HEK293 (cell line): Measurements from ENCODE around the gene CSMD2.

ENCODE experiments used
- CTCF ChIA-PET: fragments of 350-600 bp; formaldehyde crosslinking; extraction: SDS; loops from one replicate; lab custom pipeline; 2021; ENCODE audit warnings: antibody characterized with exemption; lab: Yijun Ruan, JAX
- POLR2A ChIA-PET: fragments of 300-600 bp; formaldehyde crosslinking; extraction: SDS; loops from one replicate; lab custom pipeline; 2020; ENCODE audit warnings: antibody characterized with exemption, inconsistent platforms; lab: Yijun Ruan, JAX
- H3K27ac ChIP-seq: fragments of 200-500 bp; sonication (Bioruptor generic); 2 replicates; pipeline ENCODE4 v1.5.1; 2014; ENCODE audit warnings: low read depth, low read length, control low read depth, inconsistent platforms; ENCODE audit errors: extremely low read depth
- H3K36me3 ChIP-seq, 2 experiments: fragments of 200-500 bp in 1 of 2; sonication (Bioruptor generic) in 1 of 2; 1 replicate in 1 of 2; 2 replicates in 1 of 2; pipeline ENCODE4 v1.5.1; 2014 to 2017; ENCODE audit warnings: inconsistent platforms in 2 of 2, low read length in 2 of 2; ENCODE audit not compliant: control insufficient read depth in 2 of 2, insufficient read depth in 1 of 2
- H3K4me1 ChIP-seq: fragments of 200-500 bp; sonication (Bioruptor generic); 2 replicates; pipeline ENCODE4 v1.5.1; 2014; ENCODE audit warnings: mild to moderate bottlenecking, low read length, inconsistent platforms; ENCODE audit not compliant: control insufficient read depth, insufficient read depth
- H3K4me3 ChIP-seq: 2 replicates; pipeline ENCODE4 v1.5.1; 2011; ENCODE audit warnings: low read depth, mild to moderate bottlenecking, control low read depth, low read length, moderate library complexity
- H3K9me3 ChIP-seq: fragments of 200-500 bp; sonication (Bioruptor generic); 2 replicates; pipeline ENCODE4 v1.5.1; 2014; ENCODE audit warnings: low read depth, low read length, inconsistent platforms; ENCODE audit not compliant: control insufficient read depth, insufficient read depth
- BCL11A ChIP-seq: fragments of 450-650 bp; formaldehyde crosslinking; IDR thresholded peaks from 2 replicates; pipeline ENCODE4 v1.5.1; 2016; ENCODE audit warnings: low read depth, missing biosample characterization, missing genetic modification characterization
- BCL11B ChIP-seq: fragments of 450-650 bp; formaldehyde crosslinking; IDR thresholded peaks from 2 replicates; pipeline ENCODE4 v1.5.1; 2016; ENCODE audit warnings: low read depth, missing biosample characterization, missing genetic modification characterization
- PRDM1 ChIP-seq: fragments of 450-650 bp; formaldehyde crosslinking; IDR thresholded peaks from 2 replicates; pipeline ENCODE4; 2016; ENCODE audit warnings: missing biosample characterization, missing genetic modification characterization
- RBAK ChIP-seq: fragments of 450-650 bp; formaldehyde crosslinking; IDR thresholded peaks from 2 replicates; pipeline ENCODE4 v1.5.1; 2016; ENCODE audit warnings: missing biosample characterization, missing genetic modification characterization
- SCRT1 ChIP-seq: fragments of 450-650 bp; formaldehyde crosslinking; IDR thresholded peaks from 2 replicates; pipeline ENCODE4 v1.5.1; 2016; ENCODE audit warnings: missing biosample characterization, missing genetic modification characterization, borderline replicate concordance
- SETDB1 ChIP-seq: IDR thresholded peaks from one replicate; pipeline ENCODE4 v1.6.1; 2017; ENCODE audit warnings: mild to moderate bottlenecking, low read length, moderate library complexity, mixed read lengths; ENCODE audit not compliant: insufficient read length
- TCF7L2 ChIP-seq: IDR thresholded peaks from 2 replicates; pipeline ENCODE4 v1.6.1; 2011; ENCODE audit warnings: low read depth, mild to moderate bottlenecking, inconsistent platforms, low read length, moderate library complexity, borderline replicate concordance
- ZFP3 ChIP-seq: fragments of 450-650 bp; formaldehyde crosslinking; IDR thresholded peaks from 2 replicates; pipeline ENCODE4 v1.5.1; 2016; ENCODE audit warnings: low read depth, missing biosample characterization, missing genetic modification characterization
- ZNF121 ChIP-seq: fragments of 450-650 bp; formaldehyde crosslinking; IDR thresholded peaks from 2 replicates; pipeline ENCODE4 v1.5.1; 2016; ENCODE audit warnings: missing biosample characterization, missing genetic modification characterization
- ZNF146 ChIP-seq: fragments of 450-650 bp; formaldehyde crosslinking; IDR thresholded peaks from 2 replicates; pipeline ENCODE4 v1.5.1; 2016; ENCODE audit warnings: missing biosample characterization, missing genetic modification characterization
- ZNF223 ChIP-seq: fragments of 450-650 bp; formaldehyde crosslinking; IDR thresholded peaks from 2 replicates; pipeline ENCODE4 v1.5.1; 2016; ENCODE audit warnings: missing biosample characterization, missing genetic modification characterization
- ZNF292 ChIP-seq: fragments of 450-650 bp; formaldehyde crosslinking; IDR thresholded peaks from 2 replicates; pipeline ENCODE4 v1.5.1; 2016; ENCODE audit warnings: low read depth, missing biosample characterization, missing genetic modification characterization, borderline replicate concordance
- ZNF302 ChIP-seq: fragments of 450-650 bp; formaldehyde crosslinking; IDR thresholded peaks from 2 replicates; pipeline ENCODE4 v1.5.1; 2016; ENCODE audit warnings: missing biosample characterization, missing genetic modification characterization, low read depth
- ZNF510 ChIP-seq: fragments of 450-650 bp; formaldehyde crosslinking; IDR thresholded peaks from 2 replicates; pipeline ENCODE4 v1.5.1; 2018; ENCODE audit warnings: mild to moderate bottlenecking, missing genetic modification characterization, missing biosample characterization; ENCODE audit not compliant: insufficient replicate concordance
- ZNF544 ChIP-seq: fragments of 450-650 bp; formaldehyde crosslinking; IDR thresholded peaks from 2 replicates; pipeline ENCODE4 v1.5.0; 2017; ENCODE audit warnings: missing biosample characterization, missing genetic modification characterization
- ZNF555 ChIP-seq: fragments of 450-650 bp; formaldehyde crosslinking; conservative IDR thresholded peaks from 2 replicates; pipeline ENCODE4 v1.5.1; 2017; ENCODE audit warnings: missing biosample characterization, mild to moderate bottlenecking, missing genetic modification characterization, inconsistent platforms
- ZNF701 ChIP-seq: fragments of 450-650 bp; formaldehyde crosslinking; IDR thresholded peaks from 2 replicates; pipeline ENCODE4 v1.5.1; 2016; ENCODE audit warnings: missing biosample characterization, missing genetic modification characterization
- ZSCAN30 ChIP-seq: fragments of 450-650 bp; IDR thresholded peaks from 2 replicates; pipeline ENCODE4 v1.5.1; 2018; ENCODE audit warnings: missing biosample characterization, mild to moderate bottlenecking, missing genetic modification characterization, moderate library complexity
- TF ChIP-seq, protein P1 (sequence below): fragments of 450-650 bp; formaldehyde crosslinking; IDR thresholded peaks from 2 replicates; pipeline ENCODE4 v1.5.1; 2016; ENCODE audit warnings: missing biosample characterization, missing genetic modification characterization
- TF ChIP-seq, protein P2 (sequence below): fragments of 450-650 bp; formaldehyde crosslinking; IDR thresholded peaks from 2 replicates; pipeline ENCODE4 v1.5.1; 2016; ENCODE audit warnings: missing biosample characterization, missing genetic modification characterization
- TF ChIP-seq, protein P3 (sequence below): fragments of 450-650 bp; formaldehyde crosslinking; IDR thresholded peaks from 2 replicates; pipeline ENCODE4 v1.5.1; 2016; ENCODE audit warnings: missing biosample characterization, missing genetic modification characterization
- TF ChIP-seq, protein P4 (sequence below): fragments of 450-650 bp; formaldehyde crosslinking; conservative IDR thresholded peaks from 2 replicates; pipeline ENCODE4 v1.5.1; 2016; ENCODE audit warnings: low read depth, missing biosample characterization, missing genetic modification characterization

Gene CSMD2

DNA sequence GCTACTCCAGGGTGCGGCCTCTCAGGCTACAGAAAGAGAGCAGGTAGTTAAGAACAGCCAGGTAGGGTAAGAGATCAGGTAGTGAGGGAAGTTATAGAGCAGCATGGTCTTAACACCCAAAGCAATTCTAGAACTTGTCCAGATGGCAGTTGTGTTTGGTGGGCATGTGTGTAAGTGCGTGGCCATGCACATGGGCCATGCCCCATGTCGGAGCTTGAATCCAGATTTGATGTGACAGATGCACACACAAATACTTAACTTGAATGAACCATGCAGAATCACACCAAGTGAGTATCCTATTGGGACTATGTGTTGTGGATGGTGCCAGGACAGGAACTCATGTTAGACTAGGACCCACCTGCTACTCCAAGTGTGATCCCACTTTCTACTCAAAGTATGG lies 446.8 kb downstream of the CSMD2 start:
- CTCF ChIA-PET: no interaction called here
- TF ChIP-seq ZNF701: no peak
- no peak for TF ChIP-seq ZFP3
- no peak for TF ChIP-seq PRDM1 (tag by site-specific recombination)
- no peak for TF ChIP-seq RBAK (tag by site-specific recombination)
- TF ChIP-seq SETDB1: no peak
- no peak for TF ChIP-seq ZNF510 (tag by site-specific recombination)
- TF ChIP-seq ZNF292 (tag by site-specific recombination): no peak
- TF ChIP-seq, protein P1, sequence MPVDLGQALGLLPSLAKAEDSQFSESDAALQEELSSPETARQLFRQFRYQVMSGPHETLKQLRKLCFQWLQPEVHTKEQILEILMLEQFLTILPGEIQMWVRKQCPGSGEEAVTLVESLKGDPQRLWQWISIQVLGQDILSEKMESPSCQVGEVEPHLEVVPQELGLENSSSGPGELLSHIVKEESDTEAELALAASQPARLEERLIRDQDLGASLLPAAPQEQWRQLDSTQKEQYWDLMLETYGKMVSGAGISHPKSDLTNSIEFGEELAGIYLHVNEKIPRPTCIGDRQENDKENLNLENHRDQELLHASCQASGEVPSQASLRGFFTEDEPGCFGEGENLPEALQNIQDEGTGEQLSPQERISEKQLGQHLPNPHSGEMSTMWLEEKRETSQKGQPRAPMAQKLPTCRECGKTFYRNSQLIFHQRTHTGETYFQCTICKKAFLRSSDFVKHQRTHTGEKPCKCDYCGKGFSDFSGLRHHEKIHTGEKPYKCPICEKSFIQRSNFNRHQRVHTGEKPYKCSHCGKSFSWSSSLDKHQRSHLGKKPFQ (tag by site-specific recombination): no peak
- TF ChIP-seq ZNF223 (tag by site-specific recombination): no peak
- no peak for TF ChIP-seq BCL11A (tag by site-specific recombination)
- no peak for TF ChIP-seq BCL11B (tag by site-specific recombination)
- TF ChIP-seq, protein P2, sequence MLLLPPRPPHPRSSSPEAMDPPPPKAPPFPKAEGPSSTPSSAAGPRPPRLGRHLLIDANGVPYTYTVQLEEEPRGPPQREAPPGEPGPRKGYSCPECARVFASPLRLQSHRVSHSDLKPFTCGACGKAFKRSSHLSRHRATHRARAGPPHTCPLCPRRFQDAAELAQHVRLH (tag by site-specific recombination): no peak
- no peak for TF ChIP-seq ZNF544
- TF ChIP-seq, protein P3, sequence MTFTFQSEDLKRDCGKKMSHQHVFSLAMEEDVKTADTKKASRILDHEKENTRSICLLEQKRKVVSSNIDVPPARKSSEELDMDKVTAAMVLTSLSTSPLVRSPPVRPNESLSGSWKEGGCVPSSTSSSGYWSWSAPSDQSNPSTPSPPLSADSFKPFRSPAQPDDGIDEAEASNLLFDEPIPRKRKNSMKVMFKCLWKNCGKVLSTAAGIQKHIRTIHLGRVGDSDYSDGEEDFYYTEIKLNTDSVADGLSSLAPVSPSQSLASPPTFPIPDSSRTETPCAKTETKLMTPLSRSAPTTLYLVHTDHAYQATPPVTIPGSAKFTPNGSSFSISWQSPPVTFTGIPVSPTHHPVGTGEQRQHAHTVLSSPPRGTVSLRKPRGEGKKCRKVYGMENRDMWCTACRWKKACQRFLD (tag by site-specific recombination): no peak
- no peak for TF ChIP-seq SCRT1 (tag by site-specific recombination)
- TF ChIP-seq, protein P4, sequence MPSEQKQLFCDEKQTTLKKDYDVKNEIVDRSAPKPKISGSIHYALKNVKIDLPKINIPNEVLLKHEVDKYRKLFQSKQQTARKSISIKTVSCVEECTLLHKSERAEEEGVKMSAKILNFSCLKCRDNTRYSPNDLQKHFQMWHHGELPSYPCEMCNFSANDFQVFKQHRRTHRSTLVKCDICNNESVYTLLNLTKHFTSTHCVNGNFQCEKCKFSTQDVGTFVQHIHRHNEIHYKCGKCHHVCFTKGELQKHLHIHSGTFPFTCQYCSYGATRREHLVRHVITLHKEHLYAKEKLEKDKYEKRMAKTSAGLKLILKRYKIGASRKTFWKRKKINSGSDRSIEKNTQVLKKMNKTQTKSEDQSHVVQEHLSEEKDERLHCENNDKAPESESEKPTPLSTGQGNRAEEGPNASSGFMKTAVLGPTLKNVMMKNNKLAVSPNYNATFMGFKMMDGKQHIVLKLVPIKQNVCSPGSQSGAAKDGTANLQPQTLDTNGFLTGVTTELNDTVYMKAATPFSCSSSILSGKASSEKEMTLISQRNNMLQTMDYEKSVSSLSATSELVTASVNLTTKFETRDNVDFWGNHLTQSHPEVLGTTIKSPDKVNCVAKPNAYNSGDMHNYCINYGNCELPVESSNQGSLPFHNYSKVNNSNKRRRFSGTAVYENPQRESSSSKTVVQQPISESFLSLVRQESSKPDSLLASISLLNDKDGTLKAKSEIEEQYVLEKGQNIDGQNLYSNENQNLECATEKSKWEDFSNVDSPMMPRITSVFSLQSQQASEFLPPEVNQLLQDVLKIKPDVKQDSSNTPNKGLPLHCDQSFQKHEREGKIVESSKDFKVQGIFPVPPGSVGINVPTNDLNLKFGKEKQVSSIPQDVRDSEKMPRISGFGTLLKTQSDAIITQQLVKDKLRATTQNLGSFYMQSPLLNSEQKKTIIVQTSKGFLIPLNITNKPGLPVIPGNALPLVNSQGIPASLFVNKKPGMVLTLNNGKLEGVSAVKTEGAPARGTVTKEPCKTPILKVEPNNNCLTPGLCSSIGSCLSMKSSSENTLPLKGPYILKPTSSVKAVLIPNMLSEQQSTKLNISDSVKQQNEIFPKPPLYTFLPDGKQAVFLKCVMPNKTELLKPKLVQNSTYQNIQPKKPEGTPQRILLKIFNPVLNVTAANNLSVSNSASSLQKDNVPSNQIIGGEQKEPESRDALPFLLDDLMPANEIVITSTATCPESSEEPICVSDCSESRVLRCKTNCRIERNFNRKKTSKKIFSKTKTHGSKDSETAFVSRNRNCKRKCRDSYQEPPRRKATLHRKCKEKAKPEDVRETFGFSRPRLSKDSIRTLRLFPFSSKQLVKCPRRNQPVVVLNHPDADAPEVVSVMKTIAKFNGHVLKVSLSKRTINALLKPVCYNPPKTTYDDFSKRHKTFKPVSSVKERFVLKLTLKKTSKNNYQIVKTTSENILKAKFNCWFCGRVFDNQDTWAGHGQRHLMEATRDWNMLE: no peak
- POLR2A ChIA-PET: no interaction called here
- Histone ChIP-seq H3K27ac (no peak overlapping the region), H3K9me3 (no peaks in the 10 kb centered on the region), H3K4me3 (no peak overlapping the region), H3K36me3 (no peaks in the 10 kb centered on the region), H3K4me1 (no peaks in the 10 kb centered on the region)

DNA sequence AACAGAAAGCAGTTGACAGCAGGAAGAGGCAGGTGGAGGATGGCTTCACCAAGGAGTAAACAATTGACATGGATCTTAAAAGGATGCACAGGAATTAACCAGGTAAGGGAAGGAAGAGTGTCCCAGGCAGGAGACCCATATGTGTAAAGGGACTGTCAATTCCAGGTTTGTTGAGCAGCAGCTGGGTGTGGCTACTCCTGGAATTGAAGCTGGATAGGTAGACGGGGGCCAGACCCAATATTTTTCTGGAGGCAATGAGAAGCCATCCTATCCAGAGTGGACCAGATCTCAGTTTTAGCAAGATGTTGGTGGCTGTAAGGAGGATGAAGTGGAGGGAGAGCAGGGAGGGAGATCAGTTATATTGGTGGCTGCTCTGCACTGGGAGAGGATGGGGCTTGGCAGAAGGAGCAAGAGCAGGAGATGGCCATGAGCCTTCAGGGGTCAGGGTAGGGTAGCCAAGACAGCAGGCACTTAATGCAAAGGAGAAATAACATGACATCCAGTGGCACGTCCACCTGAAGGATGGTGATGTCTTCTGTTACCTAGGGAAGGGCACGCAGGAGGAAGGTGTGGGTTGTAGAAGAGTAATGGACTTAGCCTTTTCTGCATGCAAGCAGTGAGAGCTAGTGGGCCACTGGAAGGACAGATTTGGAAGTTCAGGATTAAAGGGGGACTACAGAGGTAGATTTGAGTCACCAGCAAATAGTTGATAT lies 447.9 kb downstream of the CSMD2 start:
- no peak overlapping the region for H3K27ac ChIP-seq
- H3K36me3 ChIP-seq: no peaks in the 10 kb centered on the region
- no peaks in the 10 kb centered on the region for H3K4me1 ChIP-seq
- CTCF ChIA-PET: interaction anchor here (0.5 kb wide), 1 partner anchor 549 kb away, joined by 3 read pairs; no protein-coding TSS in a partner anchor
- H3K9me3 ChIP-seq: no peaks in the 10 kb centered on the region
- no peak overlapping the region for H3K4me3 ChIP-seq
- POLR2A ChIA-PET: no interaction called here
- TF ChIP-seq ZNF302 (tag by site-specific recombination) (no peak), TCF7L2 (no peak), ZNF121 (tag by site-specific recombination) (no peak), ZNF555 (tag by site-specific recombination) (no peak), ZNF146 (tag by site-specific recombination) (no peak), ZSCAN30 (tag by site-specific recombination) (no peak)
